H1 (cell line): Measurements from ENCODE around the gene TP53I3. TPM values are rescaled to one million over a fixed set of nuclear protein-coding genes. Genes with fewer than 3 reads are reported as not detected.

Source experiments
- CTCF ChIA-PET: fragments of 300-600 bp; sonication (Branson Sonifier 250); formaldehyde crosslinking; loops from one replicate; lab custom pipeline; 2021; ENCODE audit not compliant: partially characterized antibody; lab: Charles Lee
- POLR2A ChIA-PET: fragments of 300-600 bp; sonication (Branson Sonifier 250); formaldehyde crosslinking; loops from one replicate; lab custom pipeline; 2021; ENCODE audit warnings: inconsistent platforms; ENCODE audit not compliant: partially characterized antibody; lab: Charles Lee
- DNase-seq, 2 experiments: peaks; one replicate each; pipeline versions ENCODE4 v3.0.0 to v3.0.0-alpha.2; 2010 to 2022; ENCODE audit warnings: low spot score in 2 of 2, low read depth in 1 of 2, mixed read lengths in 1 of 2
- FAIRE-seq: peaks from 2 replicates; lab custom pipeline; 2011; peaks lifted over from hg19 to GRCh38; lab: Jason Lieb, UNC
- H2AFZ ChIP-seq: 2 replicates; pipeline ENCODE4 v1.8.1; 2012; ENCODE audit warnings: low read length, inconsistent platforms
- H2AK5ac ChIP-seq: 2 replicates; pipeline ENCODE4 v1.6.1; 2013; ENCODE audit warnings: low read depth, low read length
- H2BK120ac ChIP-seq: replicated peaks from 2 replicates; pipeline ENCODE3; 2013; ENCODE audit warnings: low read depth, low read length, inconsistent platforms
- H2BK12ac ChIP-seq: 2 replicates; pipeline ENCODE4 v1.6.1; 2013; ENCODE audit warnings: low read depth, low read length
- H2BK15ac ChIP-seq: 2 replicates; pipeline ENCODE4 v1.6.1; 2013; ENCODE audit warnings: low read length
- H2BK20ac ChIP-seq: 2 replicates; pipeline ENCODE4 v1.6.1; 2013; ENCODE audit warnings: low read length
- H2BK5ac ChIP-seq: 2 replicates; pipeline ENCODE4 v1.6.1; 2013; ENCODE audit warnings: low read depth, low read length
- H3K14ac ChIP-seq: 2 replicates; pipeline ENCODE4 v1.6.1; 2013; ENCODE audit warnings: inconsistent platforms; ENCODE audit not compliant: insufficient read length
- H3K18ac ChIP-seq: 2 replicates; pipeline ENCODE4 v1.6.1; 2013; ENCODE audit warnings: low read length; ENCODE audit errors: extremely low read depth
- H3K23ac ChIP-seq: 2 replicates; pipeline ENCODE4 v1.6.1; 2013; ENCODE audit warnings: inconsistent platforms; ENCODE audit not compliant: insufficient read length
- H3K23me2 ChIP-seq: 2 replicates; pipeline ENCODE4 v1.6.1; 2013; ENCODE audit warnings: low read depth, low read length
- H3K27ac ChIP-seq: 2 replicates; pipeline ENCODE4 v1.6.1; 2011; ENCODE audit warnings: low read depth, low read length, inconsistent platforms
- H3K27me3 ChIP-seq, 4 experiments: replicated peaks in 1 of 4; 1 replicate in 1 of 4; 2 replicates in 3 of 4; pipeline versions ENCODE4 v1.6.1 to v1.8.1; 2011 to 2013; ENCODE audit warnings: low read length in 3 of 4, mild to moderate bottlenecking in 3 of 4, inconsistent platforms in 2 of 4, mixed read lengths in 2 of 4, moderate library complexity in 1 of 4; ENCODE audit not compliant: control insufficient read depth in 3 of 4, insufficient read depth in 3 of 4; ENCODE audit errors: extremely low read depth in 1 of 4
- H3K36me3 ChIP-seq, 4 experiments: 2 replicates each; pipeline versions ENCODE4 v1.6.1 to v1.8.1; 2011 to 2013; ENCODE audit warnings: mild to moderate bottlenecking in 4 of 4, low read length in 3 of 4, moderate library complexity in 2 of 4, control low read depth in 1 of 4, inconsistent platforms in 1 of 4; ENCODE audit not compliant: insufficient read depth in 4 of 4, control insufficient read depth in 2 of 4
- H3K4ac ChIP-seq: replicated peaks from 2 replicates; pipeline ENCODE3; 2013; ENCODE audit warnings: low read length, low read depth, mixed read lengths, inconsistent platforms; ENCODE audit not compliant: insufficient read length
- H3K4me1 ChIP-seq, 4 experiments: replicated peaks in 1 of 4; 1 replicate in 1 of 4; 2 replicates in 3 of 4; pipeline versions ENCODE4 v1.6.1 to v1.8.1; 2011 to 2013; ENCODE audit warnings: low read length in 3 of 4, inconsistent platforms in 2 of 4, mixed read lengths in 1 of 4; ENCODE audit not compliant: insufficient read depth in 4 of 4, control insufficient read depth in 3 of 4
- H3K4me2 ChIP-seq, 2 experiments: 2 replicates each; pipeline versions ENCODE4 v1.6.1 to v1.8.1; 2011 to 2013; ENCODE audit warnings: low read depth in 2 of 2, low read length in 2 of 2, control low read depth in 1 of 2, inconsistent platforms in 1 of 2, mild to moderate bottlenecking in 1 of 2; ENCODE audit not compliant: insufficient read depth in 1 of 2
- H3K4me3 ChIP-seq, 4 experiments: fragments of 200-600, 300-600 bp in 1 of 4; sonication (generic), shearing (Covaris generic), sonication (Bioruptor Twin) in 1 of 4; 2 replicates each; pipeline versions ENCODE4 v1.5.1 to v1.8.1; 2011 to 2016; ENCODE audit warnings: low read length in 4 of 4, low read depth in 3 of 4, control low read depth in 2 of 4, inconsistent platforms in 2 of 4, mild to moderate bottlenecking in 2 of 4, mixed read lengths in 1 of 4, moderate library complexity in 1 of 4; ENCODE audit not compliant: insufficient read depth in 2 of 4; ENCODE audit errors: extremely low read depth in 1 of 4
- H3K56ac ChIP-seq: replicated peaks from 2 replicates; pipeline ENCODE3; 2013; ENCODE audit warnings: low read depth, mild to moderate bottlenecking, mixed read lengths, low read length, inconsistent platforms; ENCODE audit not compliant: insufficient read length
- H3K79me1 ChIP-seq: 2 replicates; pipeline ENCODE4 v1.6.1; 2013; ENCODE audit warnings: low read depth, low read length, control low read depth
- H3K79me2 ChIP-seq, 2 experiments: 2 replicates each; pipeline versions ENCODE4 v1.6.1 to v1.8.1; 2012 to 2013; ENCODE audit warnings: low read length in 2 of 2, mild to moderate bottlenecking in 2 of 2, inconsistent platforms in 1 of 2; ENCODE audit not compliant: insufficient read depth in 2 of 2, control insufficient read depth in 1 of 2
- H3K9ac ChIP-seq, 4 experiments: replicated peaks in 1 of 4; 1 replicate in 1 of 4; 2 replicates in 3 of 4; pipeline versions ENCODE4 v1.6.1 to v1.8.1; 2011 to 2013; ENCODE audit warnings: low read depth in 3 of 4, low read length in 3 of 4, control low read depth in 2 of 4, mild to moderate bottlenecking in 2 of 4, moderate library complexity in 2 of 4, inconsistent platforms in 1 of 4; ENCODE audit errors: extremely low read depth in 1 of 4
- H3K9me3 ChIP-seq, 2 experiments: 2 replicates each; pipeline versions ENCODE4 v1.6.1 to v1.8.1; 2012 to 2013; ENCODE audit warnings: mild to moderate bottlenecking in 2 of 2, moderate library complexity in 2 of 2, control low read depth in 1 of 2, inconsistent platforms in 1 of 2, low read depth in 1 of 2, low read length in 1 of 2, mixed read lengths in 1 of 2; ENCODE audit not compliant: insufficient read depth in 2 of 2
- H4K20me1 ChIP-seq, 2 experiments: replicated peaks in 1 of 2; 2 replicates each; pipeline versions ENCODE3 to v1.8.1; 2011 to 2013; ENCODE audit warnings: inconsistent platforms in 2 of 2, low read length in 2 of 2, mild to moderate bottlenecking in 1 of 2; ENCODE audit not compliant: insufficient read depth in 2 of 2, control insufficient read depth in 1 of 2
- H4K5ac ChIP-seq: 2 replicates; pipeline ENCODE4 v1.6.1; 2013; ENCODE audit warnings: low read length, low read depth, mixed read lengths, inconsistent platforms; ENCODE audit not compliant: insufficient read length
- H4K8ac ChIP-seq: 2 replicates; pipeline ENCODE4 v1.8.0; 2013; ENCODE audit warnings: mild to moderate bottlenecking, moderate library complexity, low read length, inconsistent platforms; ENCODE audit not compliant: insufficient read depth; ENCODE audit errors: extremely low read depth
- H4K91ac ChIP-seq: replicated peaks from 2 replicates; pipeline ENCODE3; 2013; ENCODE audit warnings: low read length, mixed read lengths, inconsistent platforms; ENCODE audit not compliant: insufficient read length
- WGBS, 2 experiments: shearing (Covaris generic) in 1 of 2; methylation state at CpG; one replicate each; pipeline versions ENCODE4 v1.1.6 to v1.1.7; 2013 to 2015; ENCODE audit warnings: low lambda C conversion rate in 2 of 2, mixed read lengths in 2 of 2, inconsistent platforms in 1 of 2, low coverage in 1 of 2, missing lambda C conversion rate in 1 of 2; ENCODE audit not compliant: insufficient replicate concordance in 2 of 2, insufficient coverage in 1 of 2, insufficient read length in 1 of 2; ENCODE audit errors: extremely low coverage in 1 of 2, missing lambda C conversion rate in 1 of 2; 5-methylcytosine and 5-hydroxymethylcytosine counted together
- polyA plus RNA-seq, 7 experiments: library from polyadenylated mRNA; depleted of rRNA in 3 of 7; stranded (reverse) in 5 of 7; unstranded in 2 of 7; fragments of >200 nt in 5 of 7; fragments of 200-250 nt in 2 of 7; gene quantifications; 1 replicate in 5 of 7; 2 replicates in 1 of 7; 4 replicates in 1 of 7; pipeline versions ENCODE4 v1.2.1 to v1.2.3, GENCODE V29; 2011 to 2013; ENCODE audit warnings: missing spikeins in 2 of 7, mixed read lengths in 2 of 7
- total RNA-seq: library from RNA; stranded (reverse); fragmentation: NEBNext Ultra II Directional; extraction: Animal tissue kit (Norgen Biotek cat#: 25700); gene quantifications from 2 replicates; pipeline ENCODE4 v1.2.1, GENCODE V29; 2021

TP53I3 gene
- total and polyA plus RNA-seq, 2 of the 8 experiments (the other 6 are each of a cell fraction or from before 2014, with no cell fraction given), result 29.4 to 34.5 TPM

GRCh38 chr2:24121066-24121465 is 36.4 kb upstream of the TP53I3 start:
- FAIRE-seq (no peak), DNase-seq (no peak)
- Histone ChIP-seq H2BK15ac (no peak overlapping the region), H2BK5ac (no peak overlapping the region), H2BK20ac (no peak overlapping the region), H4K20me1 (no peaks in the 10 kb centered on the region), H3K23ac (no peak overlapping the region), H3K79me1 (no peaks in the 10 kb centered on the region), H2AK5ac (no peak overlapping the region), H3K36me3 (no peaks in the 10 kb centered on the region), H3K9ac (no peak overlapping the region), H2BK12ac (no peak overlapping the region), H3K23me2 (peaks cover 3% of the 10 kb centered on the region), H2AFZ (0 out of 2 replicates have a peak overlapping the region, but pooled peaks have one; percentile 21), H3K4me2 (no peak overlapping the region), H3K14ac (no peak overlapping the region), H2BK120ac (no peak overlapping the region), H3K27me3 (peaks cover 0 to 10% (median 4%) of the 10 kb centered on the region in 4 experiments; a peak in 4 of 7 replicates), H3K27ac (no peak overlapping the region), H3K4ac (no peak overlapping the region), H3K56ac (no peak overlapping the region), H4K91ac (no peak overlapping the region), H3K18ac (0 out of 2 replicates have a peak overlapping the region, but pooled peaks have one; percentile 56), H3K4me1 (peaks cover 4 to 7% (median 6%) of the 10 kb centered on the region in 4 experiments; a peak in 6 of 7 replicates), H3K9me3 (no peaks in the 10 kb centered on the region), H3K4me3 (no peak overlapping the region), H4K5ac (no peak overlapping the region), H3K79me2 (no peaks in the 10 kb centered on the region), H4K8ac (no peak overlapping the region)
- WGBS, 2 experiments, result 97% methylated on average over 5 of the region's 5 CpGs; no CpG with 5 or more reads in 1 of the 2 experiments
- ChIA-PET CTCF (interaction anchor here (1.2 to 2.3 kb wide), 3 partner anchors 10 to 38 kb away, joined by 5 to 9 read pairs (median 7); no protein-coding TSS in a partner anchor), POLR2A (interaction anchor here (2.0 kb wide), 1 partner anchor 37 kb away, joined by 24 read pairs; the partner anchor contains the start of gene TP53I3)
